HG02852 (cell line): Measurements from ENCODE around the gene CMTM4.
"Not testable (repeated sequence)": the region's sequence is repeated elsewhere in the genome, so short reads cannot be mapped to it uniquely, and the experiment has no call there.

ENCODE experiments used
- ATAC-seq: cut with Tn5 transposase; IDR thresholded peaks from one replicate; pipeline ENCODE4 v1.9.1; 2021; ENCODE audit warnings: mild to moderate bottlenecking, moderate library complexity; ENCODE audit not compliant: unreplicated experiment

CMTM4 gene

DNA sequence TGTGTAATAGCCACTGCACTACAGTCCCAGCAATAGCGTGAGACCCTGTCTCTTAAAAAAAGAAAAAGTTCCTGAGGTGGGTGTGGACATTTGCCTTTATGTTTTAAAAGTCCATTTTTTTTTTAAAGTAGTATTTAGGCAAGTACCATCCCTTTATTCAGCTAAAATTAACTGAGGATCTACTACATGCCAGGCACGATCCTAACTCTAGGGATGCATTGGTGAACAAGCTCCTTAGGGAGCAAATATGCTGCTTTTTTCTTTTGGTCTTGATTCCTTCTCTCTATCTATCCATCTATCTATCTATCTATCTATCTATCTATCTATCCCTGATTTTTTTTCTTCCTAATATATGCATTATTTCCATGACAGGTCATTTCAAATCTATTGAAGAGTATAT, 47.4 kb downstream of the CMTM4 start:
- ATAC-seq: no peak

DNA sequence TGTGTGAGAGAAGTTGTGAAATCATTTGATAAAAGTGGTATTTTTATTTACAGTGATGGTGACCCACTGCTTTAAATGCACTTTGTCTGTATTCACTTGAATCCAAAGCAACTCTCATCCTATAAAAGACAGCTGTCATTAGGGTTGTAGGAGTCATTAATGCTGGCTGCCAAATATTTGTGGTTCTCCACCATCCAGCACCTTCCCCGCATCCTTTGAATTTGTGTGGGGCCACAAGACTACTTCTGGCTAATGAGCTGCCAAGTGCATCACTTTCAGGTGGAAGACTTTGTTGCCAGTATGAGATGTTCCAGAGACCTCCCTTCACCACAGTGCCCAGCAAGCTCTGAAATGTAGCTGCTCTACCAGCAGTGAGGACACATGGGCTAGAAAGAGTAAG, 48.7 kb downstream of the CMTM4 start:
- ATAC-seq: no peak

DNA sequence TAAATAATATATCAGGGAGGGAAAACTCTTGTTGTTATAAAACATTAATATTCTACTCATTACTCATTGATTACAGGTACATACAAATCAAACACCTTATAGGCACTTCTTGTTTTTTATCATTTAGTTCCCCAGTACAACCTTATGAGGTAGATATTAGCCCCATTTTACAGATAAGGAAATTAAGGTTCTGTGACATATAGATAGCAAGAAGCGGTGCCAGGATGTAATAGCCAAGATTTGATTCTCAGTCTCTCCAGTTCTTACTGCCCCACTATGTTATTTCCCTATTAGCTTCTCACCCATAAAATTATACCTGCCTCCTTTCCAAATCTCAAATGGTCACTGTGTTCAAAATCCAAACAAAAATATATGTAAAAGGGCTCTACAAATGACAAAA, 55.2 kb downstream of the CMTM4 start:
- ATAC-seq: no peak

DNA sequence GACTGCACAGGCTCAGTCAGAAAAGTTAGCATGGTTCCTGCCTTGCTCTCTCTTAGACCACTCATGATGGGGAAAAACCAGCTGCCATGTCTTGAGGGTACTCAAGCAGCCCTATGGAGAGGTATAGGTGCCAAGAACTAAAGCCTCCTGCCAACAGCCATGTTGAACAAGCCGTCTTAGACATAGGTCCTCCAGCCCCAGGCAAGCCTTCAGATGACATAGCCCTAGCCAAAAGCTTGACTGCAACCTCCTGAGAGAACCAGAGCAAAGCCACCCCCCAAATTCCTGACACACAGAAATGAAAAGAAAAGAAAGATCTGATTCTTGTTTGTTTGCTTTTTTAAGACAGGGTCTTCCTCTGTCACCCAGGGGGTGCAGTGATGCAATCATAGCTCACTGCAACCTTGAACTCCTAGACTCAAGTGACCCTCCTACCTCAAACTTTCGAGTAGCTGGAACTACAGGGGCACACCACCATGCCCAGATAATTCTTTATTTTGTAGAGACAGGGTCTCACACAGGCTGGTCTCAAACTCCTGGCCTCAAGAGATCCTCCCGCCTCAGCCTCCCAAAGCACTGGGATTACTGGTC, 55.7 kb downstream of the CMTM4 start:
- no peak for ATAC-seq

DNA sequence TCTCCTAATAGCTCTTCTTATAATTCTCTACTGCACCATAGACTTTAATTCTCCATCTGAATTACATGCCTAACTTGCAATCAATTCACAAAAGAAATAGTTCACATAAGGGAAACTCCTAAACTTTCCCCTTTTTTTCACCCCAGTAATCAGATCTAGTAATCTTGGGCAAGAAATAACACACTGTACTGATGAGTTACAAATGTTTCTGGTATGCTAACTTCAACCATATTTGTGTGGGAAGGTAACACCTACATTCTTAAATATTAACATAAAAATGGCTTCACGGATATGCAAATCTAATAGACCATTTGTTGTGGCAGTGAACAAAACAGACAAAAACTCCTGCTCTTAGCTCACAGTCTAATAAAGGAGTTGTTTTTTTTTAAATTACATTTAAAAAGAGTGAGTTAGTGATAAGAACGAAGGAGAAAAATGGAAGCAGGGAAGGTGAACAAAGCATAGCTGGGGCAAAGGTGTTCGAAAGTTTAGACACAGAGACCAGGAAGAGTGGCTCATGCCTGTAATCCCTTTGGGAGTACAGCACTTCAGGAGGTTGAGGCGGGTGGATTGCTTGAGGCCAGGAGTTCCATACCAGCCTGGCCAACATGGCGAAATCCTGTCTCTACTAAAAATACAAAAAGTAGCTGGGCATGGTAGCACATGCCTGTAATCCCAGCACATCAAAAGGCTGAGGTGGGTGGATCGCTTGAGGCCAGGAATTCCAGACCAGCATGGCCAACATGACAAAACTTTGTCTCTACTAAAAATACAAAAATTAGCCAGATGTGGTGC, 57.3 kb downstream of the CMTM4 start:
- no peak for ATAC-seq

DNA sequence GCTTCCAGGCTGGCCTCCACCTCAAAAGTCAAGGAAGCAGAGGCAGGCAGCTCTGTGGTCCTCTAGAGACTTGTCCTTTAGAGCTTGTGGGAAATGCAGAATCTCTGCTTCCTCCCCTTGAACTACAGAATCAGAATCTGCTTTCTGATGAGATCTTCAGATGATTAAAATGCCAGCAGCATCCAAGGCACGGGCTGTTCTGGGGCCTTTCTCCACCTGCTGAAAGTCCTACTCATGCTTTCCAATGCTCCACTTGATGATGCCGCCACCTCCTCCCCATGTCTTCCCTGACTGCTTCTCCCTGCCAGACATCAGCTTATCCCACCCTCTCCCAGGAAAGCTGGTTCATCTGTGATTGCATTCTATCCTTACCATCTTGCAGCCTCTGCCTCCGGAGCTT, 58.7 kb downstream of the CMTM4 start:
- ATAC-seq: no peak

DNA sequence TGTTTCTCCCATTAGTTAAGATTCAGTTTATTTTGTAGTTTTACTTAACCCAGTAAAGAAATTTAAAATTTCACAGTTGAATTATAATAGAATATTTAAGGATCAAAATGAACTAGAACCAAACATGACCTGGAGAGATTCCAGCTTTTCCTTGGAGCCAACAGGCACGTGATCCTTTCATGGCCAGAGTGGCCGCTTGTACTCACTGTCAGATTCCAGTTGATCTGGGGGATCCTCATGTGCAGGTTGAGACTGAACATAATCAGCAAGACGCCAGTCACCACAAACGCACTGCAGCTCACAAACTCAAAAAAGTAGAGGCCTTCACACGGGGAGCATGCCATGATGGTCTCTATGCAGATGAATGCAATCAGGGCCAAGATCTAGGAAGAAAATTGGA, 60.3 kb downstream of the CMTM4 start:
- ATAC-seq: no peak

DNA sequence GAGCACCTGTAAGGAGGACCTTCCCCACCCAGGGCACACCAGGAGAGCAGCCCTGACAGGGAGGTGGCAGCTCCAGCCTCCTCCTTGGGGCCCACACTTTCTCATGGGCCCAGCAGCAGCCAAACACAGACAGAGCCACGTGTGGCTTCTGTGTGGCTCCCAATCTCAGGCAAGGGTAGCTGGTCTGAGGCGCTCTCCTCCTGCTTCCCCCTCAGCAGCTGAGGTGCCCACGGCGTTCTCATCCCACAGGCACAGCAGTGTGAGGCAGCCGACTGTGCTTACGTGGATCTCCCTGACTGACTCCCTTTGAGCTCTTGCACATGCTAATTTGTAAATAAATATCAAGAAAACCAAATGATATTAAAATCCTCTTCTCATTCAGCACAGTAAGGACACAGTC, 61.1 kb downstream of the CMTM4 start:
- no peak for ATAC-seq

DNA sequence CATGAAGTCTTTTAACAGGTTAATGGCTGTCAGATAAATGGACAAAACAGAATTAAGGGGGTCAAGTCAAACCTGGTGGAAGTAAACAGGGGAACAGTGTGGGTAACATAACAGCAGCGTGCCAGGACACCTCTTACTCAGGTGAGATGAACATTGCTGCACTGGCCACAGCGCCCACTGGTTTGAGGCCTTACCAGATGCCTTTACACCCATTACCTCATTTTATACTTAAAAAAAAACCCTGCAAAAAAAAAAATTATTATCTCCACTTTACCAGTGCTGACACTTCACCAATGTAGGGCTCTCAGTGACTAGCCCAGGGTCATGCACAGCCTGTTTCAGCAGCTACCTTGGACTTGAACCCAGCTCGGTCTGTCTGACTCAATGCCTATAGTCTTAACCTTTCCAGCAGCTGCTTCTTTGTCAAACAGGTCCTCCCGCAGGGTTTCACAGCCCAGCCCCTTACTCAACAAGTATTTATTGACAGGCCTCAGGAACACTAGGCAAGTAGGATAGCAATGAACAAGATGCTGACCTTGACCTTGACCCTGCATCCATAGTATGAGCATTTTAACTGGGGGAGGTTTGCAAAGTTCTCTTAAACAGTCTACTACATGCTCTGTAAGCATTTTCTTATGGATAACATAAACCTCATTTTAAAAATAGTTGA, 61.9 kb downstream of the CMTM4 start:
- ATAC-seq: no peak

DNA sequence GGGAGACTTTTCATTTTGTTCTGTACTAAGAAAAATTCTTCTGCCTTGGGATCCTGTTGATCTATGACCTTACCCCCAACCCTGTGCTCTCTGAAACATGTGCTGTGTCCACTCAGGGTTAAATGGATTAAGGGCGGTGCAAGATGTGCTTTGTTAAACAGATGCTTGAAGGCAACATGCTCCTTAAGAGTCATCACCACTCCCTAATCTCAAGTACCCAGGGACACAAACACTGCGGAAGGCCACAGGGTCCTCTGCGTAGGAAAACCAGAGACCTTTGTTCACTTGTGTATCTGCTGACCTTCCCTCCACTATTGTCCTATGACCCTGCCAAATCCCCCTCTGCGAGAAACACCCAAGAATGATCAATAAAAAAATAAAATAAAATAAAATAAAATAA, 65.0 kb downstream of the CMTM4 start:
- ATAC-seq: not testable (repeated sequence)

DNA sequence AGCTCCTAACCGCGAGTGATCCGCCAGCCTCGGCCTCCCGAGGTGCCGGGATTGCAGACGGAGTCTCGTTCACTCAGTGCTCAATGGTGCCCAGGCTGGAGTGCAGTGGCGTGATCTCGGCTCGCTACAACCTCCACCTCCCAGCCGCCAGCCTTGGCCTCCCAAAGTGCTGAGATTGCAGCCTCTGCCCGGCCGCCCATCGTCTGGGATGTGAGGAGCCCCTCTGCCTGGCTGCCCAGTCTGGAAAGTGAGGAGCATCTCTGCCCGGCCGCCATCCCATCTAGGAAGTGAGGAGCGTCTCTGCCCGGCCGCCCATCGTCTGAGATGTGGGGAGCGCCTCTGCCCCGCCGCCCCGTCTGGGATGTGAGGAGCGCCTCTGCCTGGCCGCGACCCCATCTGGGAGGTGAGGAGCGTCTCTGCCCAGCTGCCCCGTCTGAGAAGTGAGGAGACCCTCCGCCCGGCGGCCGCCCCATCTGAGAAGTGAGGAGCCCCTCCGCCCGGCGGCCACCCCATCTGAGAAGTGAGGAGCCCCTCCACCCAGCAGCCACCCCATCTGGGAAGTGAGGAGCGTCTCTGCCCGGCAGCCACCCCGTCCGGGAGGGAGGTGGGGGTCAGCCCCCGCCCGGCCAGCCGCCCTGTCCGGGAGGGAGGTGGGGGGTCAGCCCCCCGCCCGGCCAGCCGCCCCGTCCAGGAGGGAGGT, 65.8 kb downstream of the CMTM4 start:
- ATAC-seq: not testable (repeated sequence)

DNA sequence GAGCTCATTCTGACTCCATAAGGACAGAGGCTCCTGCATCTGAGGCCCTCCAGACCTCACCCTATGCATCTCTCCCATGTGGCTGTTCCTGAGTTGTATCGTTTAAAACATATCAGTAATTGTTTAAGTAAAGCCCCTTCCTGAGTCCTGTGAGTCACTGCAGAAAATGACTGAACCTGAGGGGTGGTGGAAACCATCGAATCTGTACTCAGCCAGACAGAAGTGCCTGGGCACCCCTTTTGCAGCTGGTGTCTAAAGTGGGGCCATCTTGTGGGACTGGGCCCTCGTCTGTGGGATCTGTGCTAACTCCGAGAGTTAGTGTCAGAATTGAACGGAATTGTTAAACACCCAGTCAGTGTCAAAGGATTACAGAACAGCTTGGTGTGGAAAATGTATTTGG, 66.7 kb downstream of the CMTM4 start:
- ATAC-seq: no peak

DNA sequence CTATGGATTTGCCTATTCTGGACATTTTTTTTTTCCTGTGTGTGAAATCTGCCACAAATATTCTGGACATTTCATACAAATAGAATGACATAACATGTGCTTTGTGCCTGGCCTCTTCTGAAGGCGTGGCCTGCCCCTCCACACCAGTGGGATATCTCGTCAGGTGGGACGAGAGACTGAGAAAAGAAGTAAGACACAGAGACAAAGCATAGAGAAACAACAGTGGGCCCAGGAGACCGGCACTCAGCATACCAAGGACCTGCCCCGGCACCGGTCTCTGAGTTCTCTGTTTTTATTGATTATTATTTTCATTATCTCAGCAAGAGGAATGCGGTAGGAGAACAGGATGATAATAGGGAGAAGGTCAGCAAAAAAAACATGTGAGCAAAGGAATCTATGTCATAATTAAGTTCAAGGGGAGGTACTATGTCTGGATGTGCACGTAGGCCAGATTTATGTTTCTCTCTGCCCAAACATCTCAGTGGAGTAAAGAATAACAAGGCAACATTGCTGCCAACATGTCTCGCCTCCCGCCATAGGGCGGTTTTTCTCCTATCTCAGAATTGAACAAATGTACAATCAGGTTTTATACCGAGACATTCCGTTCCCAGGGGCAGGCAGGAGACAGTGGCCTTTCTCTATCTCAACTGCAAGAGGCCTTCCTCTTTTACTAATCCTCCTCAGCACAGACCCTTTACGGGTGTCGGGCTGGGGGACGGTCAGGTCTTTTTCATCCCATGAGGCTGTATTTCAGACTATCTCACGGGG, 68.7 kb downstream of the CMTM4 start:
- not testable (repeated sequence) for ATAC-seq

DNA sequence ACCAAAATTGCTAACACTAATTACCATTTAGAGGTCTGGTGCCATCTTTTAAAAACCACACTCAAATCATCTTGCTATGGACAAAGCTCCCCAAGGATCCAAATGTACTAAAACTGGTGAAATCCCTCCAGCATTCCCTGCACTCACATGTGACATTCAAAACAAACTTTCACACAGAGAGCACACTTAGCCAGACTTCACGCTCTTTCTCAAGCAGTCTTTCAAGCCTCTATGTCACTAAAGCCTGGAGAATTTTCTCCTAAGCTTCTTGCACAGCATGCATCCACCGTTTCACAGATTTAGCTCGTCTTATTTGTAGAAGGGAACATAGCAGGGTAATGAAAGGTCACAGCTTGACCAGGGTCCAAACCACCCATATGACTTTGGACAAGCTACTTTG, 72.8 kb downstream of the CMTM4 start:
- no peak for ATAC-seq

DNA sequence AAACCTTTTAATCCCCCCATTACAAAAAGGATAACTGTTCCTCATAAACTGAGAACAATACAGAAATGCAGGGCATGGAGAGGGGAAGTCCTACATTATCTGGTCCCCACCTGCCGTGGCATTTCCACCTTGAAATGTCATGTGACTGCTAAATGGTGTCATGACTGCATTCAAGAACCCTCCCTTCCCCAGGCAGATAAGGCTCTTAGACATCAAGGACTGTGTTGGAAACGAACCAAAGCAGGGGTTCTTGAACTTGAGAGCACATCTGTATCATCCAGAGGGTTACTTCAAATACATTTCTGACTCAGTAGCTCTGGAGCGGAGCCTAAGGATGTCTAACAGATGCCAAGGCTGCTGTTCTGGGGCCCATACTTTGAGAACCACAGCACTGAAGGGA, 73.7 kb downstream of the CMTM4 start:
- no peak for ATAC-seq

DNA sequence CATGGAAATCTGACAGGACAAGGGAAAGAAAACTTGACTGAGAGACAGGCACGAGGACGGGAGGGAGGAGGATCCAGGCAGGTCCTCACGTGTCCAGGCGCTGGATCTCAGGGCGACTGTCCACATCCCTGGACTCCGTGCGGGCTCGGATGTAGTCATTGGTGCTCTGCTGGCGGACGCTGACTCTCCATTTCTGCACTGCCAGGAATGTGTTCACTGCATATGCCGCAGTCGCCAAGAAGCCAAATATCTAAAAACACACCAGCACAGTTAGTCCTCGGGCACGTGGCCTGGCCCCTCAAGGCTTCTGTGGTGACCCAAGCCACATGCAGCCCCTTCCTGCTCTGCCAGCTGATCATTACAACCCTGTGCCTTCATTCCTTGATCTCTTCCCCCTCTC, 74.6 kb downstream of the CMTM4 start:
- ATAC-seq: no peak

DNA sequence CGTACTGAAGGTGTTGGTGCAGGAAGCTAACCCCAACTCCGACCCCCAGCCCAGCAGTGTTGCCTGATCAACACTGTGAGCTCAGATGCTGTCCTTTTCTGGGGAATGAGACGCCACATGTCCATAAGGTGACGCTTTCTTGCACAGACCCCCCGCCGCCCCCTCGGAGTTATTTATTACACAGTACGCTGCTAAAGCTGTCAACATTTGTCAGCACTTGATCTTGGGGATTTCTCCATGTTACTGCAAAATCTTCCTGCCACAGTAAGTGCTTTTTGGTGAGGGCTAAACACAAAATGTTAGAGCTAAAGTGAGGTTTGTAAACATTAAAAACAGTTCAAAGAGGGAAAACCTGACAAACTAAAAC, 76.1 kb downstream of the CMTM4 start:
- ATAC-seq: no peak

DNA sequence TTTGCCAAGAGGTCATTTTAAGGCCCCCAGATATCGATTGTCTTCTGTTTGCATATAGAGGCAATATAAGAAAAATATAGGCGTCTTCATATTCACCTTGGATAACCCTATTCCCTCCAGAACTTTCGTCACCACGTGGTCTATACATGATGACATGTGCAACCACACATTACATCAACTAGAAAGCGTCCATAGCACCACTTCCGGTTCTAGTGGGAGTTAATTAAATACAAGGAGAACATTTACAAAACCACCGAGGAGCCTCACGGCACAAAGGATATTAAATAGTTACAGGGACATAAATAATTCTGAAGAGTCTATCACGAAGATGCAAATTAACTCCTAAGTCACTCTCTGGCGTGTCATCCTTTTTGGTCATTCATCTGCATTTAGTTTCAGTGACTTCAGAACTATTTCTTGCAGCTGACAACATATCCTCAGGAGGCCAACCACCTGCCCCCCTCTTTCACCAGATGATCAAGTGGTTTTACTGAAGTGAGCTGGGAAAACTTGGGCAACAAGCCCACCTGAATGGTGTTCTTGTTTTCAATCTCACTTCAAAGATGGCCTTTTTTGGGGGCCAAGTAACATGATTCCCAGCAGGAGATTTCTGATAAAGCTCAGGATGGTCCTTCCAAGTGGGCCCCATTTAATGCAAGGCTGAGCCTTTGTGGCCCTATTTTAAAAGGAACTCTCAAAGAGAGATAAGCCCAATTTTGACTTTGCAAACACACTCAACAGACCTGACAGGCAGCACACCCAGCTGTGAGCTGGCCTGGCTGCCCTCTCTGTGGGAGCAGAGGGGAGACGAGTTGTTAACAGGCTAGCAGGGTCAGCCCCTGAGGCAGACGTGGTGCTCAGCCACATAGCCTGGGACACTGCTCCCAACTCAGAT, 76.8 kb downstream of the CMTM4 start:
- ATAC-seq: no peak

DNA sequence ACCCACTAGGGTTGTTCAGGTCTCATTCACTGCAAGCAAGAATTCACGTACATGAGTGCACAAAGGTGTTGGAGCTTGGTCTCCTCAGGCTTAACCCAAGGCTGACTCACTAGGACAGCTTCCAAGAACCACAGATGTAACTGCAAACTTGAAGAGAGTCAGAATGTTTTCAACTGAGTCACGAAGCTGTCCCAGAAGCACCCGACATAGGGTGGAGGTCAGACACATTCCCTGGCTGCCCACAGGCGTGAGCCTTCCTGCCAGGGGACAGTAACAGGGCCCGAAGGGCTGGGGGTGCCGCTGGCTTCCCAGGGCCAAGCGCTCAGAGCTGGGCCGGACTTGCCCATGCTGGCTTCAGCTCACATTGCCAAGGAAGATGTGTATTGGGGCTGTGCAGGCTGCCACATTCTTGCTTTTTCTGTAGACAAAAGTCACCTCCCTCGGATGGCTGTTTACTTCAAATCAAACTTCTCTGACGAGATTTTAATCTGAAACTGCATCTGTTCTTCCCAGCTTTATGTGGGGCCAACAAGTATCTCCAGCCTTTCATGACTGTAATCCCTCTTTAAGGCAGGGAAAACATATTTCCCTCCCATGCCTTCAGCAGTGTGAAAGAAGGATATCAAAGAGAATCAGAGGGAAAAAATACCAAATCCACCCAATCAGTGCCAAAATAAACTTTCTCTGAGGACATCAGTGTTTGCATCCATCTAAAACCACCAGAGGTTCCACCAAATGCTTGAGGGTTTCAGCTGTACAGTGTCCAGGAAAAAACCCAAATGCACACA, 77.8 kb downstream of the CMTM4 start:
- no peak for ATAC-seq
